ENCODE results near the gene SLC38A4. TPM values are rescaled to one million over a fixed set of nuclear protein-coding genes. Genes with fewer than 3 reads are reported as not detected.

SLC38A4 gene
- total and polyA plus RNA-seq, 10 donors: 0.07 to 0.91 (median 0.37) TPM; not detected in 2

DNA sequence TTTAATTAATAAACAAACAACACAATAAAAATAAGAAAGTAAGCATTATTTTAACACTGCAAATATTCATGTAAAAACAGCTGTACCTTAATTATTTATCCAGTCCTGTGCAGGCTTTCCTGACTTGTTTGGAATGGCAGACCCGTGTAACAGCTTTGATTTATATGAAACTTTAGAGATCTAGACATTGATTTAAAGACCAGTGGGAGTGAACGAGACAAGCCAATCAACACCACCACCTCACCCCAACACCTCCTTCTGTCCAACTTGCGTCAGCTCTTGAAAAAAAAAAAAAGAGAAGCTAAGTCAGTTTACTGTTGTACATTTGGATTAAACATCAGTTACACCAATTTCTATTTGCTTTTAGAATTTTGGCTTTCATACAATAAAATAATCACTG, 22.3 kb downstream of the SLC38A4 start:
- 72 to 88% (median 80%) methylated on average over 3 of the region's 3 CpGs for WGBS, 5 donors
- Histone ChIP-seq H3K27me3 (replicated peaks in 1 of 7) (no peaks in the 10 kb centered on the region), H3K9me3 (no peaks in the 10 kb centered on the region), H3K27ac (no peak overlapping the region), H3K4me3 (no peak overlapping the region), H3K4me1 (no peaks in the 10 kb centered on the region), H3K36me3 (no peaks in the 10 kb centered on the region)
- no peak for TF ChIP-seq POLR2AphosphoS5 (IDR thresholded peaks at IDR 0.05)
- no peak for TF ChIP-seq POLR2A (IDR thresholded peaks at IDR 0.05)
- TF ChIP-seq, protein P1, sequence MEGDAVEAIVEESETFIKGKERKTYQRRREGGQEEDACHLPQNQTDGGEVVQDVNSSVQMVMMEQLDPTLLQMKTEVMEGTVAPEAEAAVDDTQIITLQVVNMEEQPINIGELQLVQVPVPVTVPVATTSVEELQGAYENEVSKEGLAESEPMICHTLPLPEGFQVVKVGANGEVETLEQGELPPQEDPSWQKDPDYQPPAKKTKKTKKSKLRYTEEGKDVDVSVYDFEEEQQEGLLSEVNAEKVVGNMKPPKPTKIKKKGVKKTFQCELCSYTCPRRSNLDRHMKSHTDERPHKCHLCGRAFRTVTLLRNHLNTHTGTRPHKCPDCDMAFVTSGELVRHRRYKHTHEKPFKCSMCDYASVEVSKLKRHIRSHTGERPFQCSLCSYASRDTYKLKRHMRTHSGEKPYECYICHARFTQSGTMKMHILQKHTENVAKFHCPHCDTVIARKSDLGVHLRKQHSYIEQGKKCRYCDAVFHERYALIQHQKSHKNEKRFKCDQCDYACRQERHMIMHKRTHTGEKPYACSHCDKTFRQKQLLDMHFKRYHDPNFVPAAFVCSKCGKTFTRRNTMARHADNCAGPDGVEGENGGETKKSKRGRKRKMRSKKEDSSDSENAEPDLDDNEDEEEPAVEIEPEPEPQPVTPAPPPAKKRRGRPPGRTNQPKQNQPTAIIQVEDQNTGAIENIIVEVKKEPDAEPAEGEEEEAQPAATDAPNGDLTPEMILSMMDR (IDR thresholded peaks at IDR 0.05 in 8 of 11, conservative IDR thresholded peaks at IDR 0.05 in 3 of 11): no peak
- DNase-seq: no peak
- intact Hi-C loops (cut with DNase I; ENCODE audit: low total_unique reads): no loop called here

DNA sequence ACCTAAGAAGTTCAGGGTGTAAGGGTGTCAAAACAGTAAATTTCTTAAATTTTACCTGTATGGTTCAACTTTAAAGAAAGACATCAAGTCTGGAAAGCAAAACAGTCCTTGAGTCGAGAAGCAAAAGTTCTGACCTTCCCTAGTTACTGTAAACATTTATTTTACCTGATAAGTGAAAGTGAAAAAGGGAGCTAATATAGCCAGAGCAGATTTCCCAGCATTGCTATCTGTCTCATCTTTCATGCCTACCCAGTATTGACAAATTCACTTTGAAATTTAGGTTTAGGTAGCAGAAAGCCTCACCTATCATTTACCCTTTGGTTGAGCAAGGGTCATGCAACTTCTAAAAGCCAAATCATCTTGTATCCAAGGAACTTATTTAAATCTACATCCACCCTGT, 24.5 kb downstream of the SLC38A4 start:
- H3K4me3 ChIP-seq: no peak overlapping the region
- intact Hi-C loops (cut with DNase I; ENCODE audit: low total_unique reads): no loop called here
- H3K27me3 ChIP-seq (replicated peaks in 1 of 7): no peaks in the 10 kb centered on the region
- no peak for DNase-seq
- no peak overlapping the region for H3K27ac ChIP-seq
- no peaks in the 10 kb centered on the region for H3K36me3 ChIP-seq
- no peaks in the 10 kb centered on the region for H3K9me3 ChIP-seq
- 49 to 67% (median 59%) methylated on average over 1 of the region's 1 CpG for WGBS, 5 donors
- TF ChIP-seq POLR2AphosphoS5 (IDR thresholded peaks at IDR 0.05): no peak
- TF ChIP-seq, protein P1 (IDR thresholded peaks at IDR 0.05 in 8 of 11, conservative IDR thresholded peaks at IDR 0.05 in 3 of 11): no peak
- TF ChIP-seq POLR2A (IDR thresholded peaks at IDR 0.05): no peak
- H3K4me1 ChIP-seq: no peaks in the 10 kb centered on the region

DNA sequence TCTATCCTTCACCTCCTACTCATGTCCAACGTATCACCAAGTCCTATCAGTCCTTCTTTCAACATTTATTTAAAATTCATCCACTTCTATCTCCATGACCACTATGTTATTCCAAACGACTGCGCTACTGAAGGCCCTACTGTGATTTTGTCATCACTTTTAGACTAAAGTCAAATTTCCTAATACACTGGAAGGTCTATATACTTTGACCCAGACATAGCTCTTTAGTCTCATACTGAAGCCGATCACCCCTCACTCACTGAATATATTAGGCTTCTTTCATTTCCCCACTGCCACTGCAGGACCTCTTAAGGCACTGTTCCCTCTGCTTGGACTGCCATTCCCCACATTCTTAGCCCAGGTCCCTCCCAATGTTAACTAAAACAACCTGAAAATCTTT, 25.6 kb downstream of the SLC38A4 start:
- no peak for DNase-seq
- no peaks in the 10 kb centered on the region for H3K9me3 ChIP-seq
- no peak overlapping the region for H3K27ac ChIP-seq
- WGBS, 5 donors: 77 to 89% (median 84%) methylated on average over 4 of the region's 4 CpGs
- no peaks in the 10 kb centered on the region for H3K27me3 ChIP-seq (replicated peaks in 1 of 7)
- no peaks in the 10 kb centered on the region for H3K36me3 ChIP-seq
- TF ChIP-seq, protein P1 (IDR thresholded peaks at IDR 0.05 in 8 of 11, conservative IDR thresholded peaks at IDR 0.05 in 3 of 11): no peak
- no peak for TF ChIP-seq POLR2A (IDR thresholded peaks at IDR 0.05)
- no peak overlapping the region for H3K4me3 ChIP-seq
- H3K4me1 ChIP-seq: no peaks in the 10 kb centered on the region
- intact Hi-C loops (cut with DNase I; ENCODE audit: low total_unique reads): no loop called here

DNA sequence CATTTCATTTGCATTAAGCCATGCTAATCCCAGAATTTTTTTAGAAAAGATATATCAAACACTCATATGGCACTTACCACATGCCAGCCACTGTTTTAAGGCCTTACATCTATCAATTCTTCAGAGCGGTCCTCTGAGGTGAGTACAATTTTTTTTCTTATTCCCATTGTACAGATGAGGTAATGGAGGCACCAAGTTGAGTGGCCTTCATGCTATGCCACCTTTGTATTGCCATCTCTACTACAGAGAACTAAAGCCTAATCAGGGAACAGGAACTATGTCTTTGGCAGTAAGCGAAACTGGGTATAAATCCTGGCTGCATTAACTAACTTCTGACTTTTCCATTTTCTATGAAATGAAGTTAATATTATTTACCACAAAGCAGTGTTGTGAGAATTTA, 27.1 kb downstream of the SLC38A4 start:
- TF ChIP-seq, protein P1 (IDR thresholded peaks at IDR 0.05 in 8 of 11, conservative IDR thresholded peaks at IDR 0.05 in 3 of 11): no peak
- TF ChIP-seq POLR2AphosphoS5 (IDR thresholded peaks at IDR 0.05) (no peak), POLR2A (IDR thresholded peaks at IDR 0.05) (no peak)
- H3K9me3 ChIP-seq: no peaks in the 10 kb centered on the region
- no peak for DNase-seq
- no peak overlapping the region for H3K27ac ChIP-seq
- no peak overlapping the region for H3K4me3 ChIP-seq
- H3K36me3 ChIP-seq: no peaks in the 10 kb centered on the region
- H3K27me3 ChIP-seq (replicated peaks in 1 of 7): no peaks in the 10 kb centered on the region
- H3K4me1 ChIP-seq: no peaks in the 10 kb centered on the region
- 90 to 98% (median 96%) methylated on average over 2 of the region's 2 CpGs for WGBS, 5 donors
- intact Hi-C loops (cut with DNase I; ENCODE audit: low total_unique reads): no loop called here
